H1 (cell line): ENCODE results near the gene NUDT9. TPM values are rescaled to one million over a fixed set of nuclear protein-coding genes. Genes with fewer than 3 reads are reported as not detected.

Experiments
- CTCF ChIP-seq, 3 experiments: IDR thresholded peaks; 1 replicate in 2 of 3; 2 replicates in 1 of 3; pipeline versions ENCODE4 v1.5.1 to v1.6.1; 2011; ENCODE audit warnings: low read length in 3 of 3, mild to moderate bottlenecking in 3 of 3, inconsistent platforms in 2 of 3, low read depth in 1 of 3, moderate library complexity in 1 of 3; ENCODE audit not compliant: insufficient read depth in 1 of 3; ENCODE audit errors: control extremely low read depth in 1 of 3
- HDAC6 ChIP-seq: IDR thresholded peaks from one replicate; pipeline ENCODE4 v1.7.1; 2012; ENCODE audit warnings: low read depth, mild to moderate bottlenecking, inconsistent platforms, low read length, moderate library complexity
- MAX ChIP-seq: IDR thresholded peaks from 2 replicates; pipeline ENCODE4 v1.6.1; 2012; ENCODE audit warnings: inconsistent platforms
- polyA plus RNA-seq, 7 experiments: library from polyadenylated mRNA; depleted of rRNA in 3 of 7; stranded (reverse) in 5 of 7; unstranded in 2 of 7; fragments of >200 nt in 5 of 7; fragments of 200-250 nt in 2 of 7; gene quantifications; 1 replicate in 5 of 7; 2 replicates in 1 of 7; 4 replicates in 1 of 7; pipeline versions ENCODE4 v1.2.1 to v1.2.3, GENCODE V29; 2011 to 2013; ENCODE audit warnings: missing spikeins in 2 of 7, mixed read lengths in 2 of 7
- small RNA-seq: library from polyadenylated mRNA; stranded (forward); fragments of <200 nt; extraction: miRNeasy Mini kit (QIAGEN cat#:217004); gene quantifications from one replicate; pipeline ENCODE3, GENCODE V24; 2013; ENCODE audit not compliant: insufficient read depth
- total RNA-seq: library from RNA; stranded (reverse); fragmentation: NEBNext Ultra II Directional; extraction: Animal tissue kit (Norgen Biotek cat#: 25700); gene quantifications from 2 replicates; pipeline ENCODE4 v1.2.1, GENCODE V29; 2021

NUDT9 gene
- total and polyA plus RNA-seq, 2 of the 8 experiments (the other 6 are each of a cell fraction or from before 2014, with no cell fraction given) = 13.2 to 27.6 TPM

GRCh38 chr4:87506974-87507701, 84.8 kb downstream of the NUDT9 start (continued):
- TF ChIP-seq CTCF (IDR thresholded peaks at IDR 0.05; ENCODE audit: control extremely low read depth in 1 of 3, insufficient read depth in 1 of 3, low read depth in 1 of 3, low read length in 3 of 3) (no peak), HDAC6 (no peak), MAX (no peak)

Small RNAs within 50 kb of the gene (small RNA-seq; reads per million reads assigned to genes)
- not detected for gene RN7SL681P

Other genes with a start within 250 kb of the NUDT9 start
- gene KLHL8, start 202.0 kb upstream of the NUDT9 start, total RNA-seq = 6.9 and 8.1 TPM in 2 replicates
- gene KLHL8, start 202.0 kb upstream of the NUDT9 start, polyA plus RNA-seq (2011; rRNA removed) = 0.58 and 0.94 TPM in 2 replicates
- 0.13 TPM in 1 of 2 replicates, not detected in the other for gene HSD17B13, start 99.7 kb upstream of the NUDT9 start, total RNA-seq
- 0.05 and 0.09 TPM in 2 replicates for gene HSD17B13, start 99.7 kb upstream of the NUDT9 start, polyA plus RNA-seq (2011; rRNA removed)
- gene HSD17B11, start 31.4 kb upstream of the NUDT9 start, total RNA-seq = 9.0 and 10.2 TPM in 2 replicates
- gene HSD17B11, start 31.4 kb upstream of the NUDT9 start, polyA plus RNA-seq (2011; rRNA removed) = 2.2 and 6.0 TPM in 2 replicates
- gene SPARCL1, start 106.8 kb downstream of the NUDT9 start, total RNA-seq = 0.48 and 0.78 TPM in 2 replicates
- gene SPARCL1, start 106.8 kb downstream of the NUDT9 start, polyA plus RNA-seq (2011; rRNA removed) = 0.36 and 0.51 TPM in 2 replicates
- not detected in 2 replicates for gene DSPP, start 186.0 kb downstream of the NUDT9 start, total RNA-seq
- not detected in 2 replicates for gene DSPP, start 186.0 kb downstream of the NUDT9 start, polyA plus RNA-seq (2011; rRNA removed)
- 0.17 TPM in 1 of 2 replicates, not detected in the other for gene DMP1, start 227.7 kb downstream of the NUDT9 start, total RNA-seq
- gene DMP1, start 227.7 kb downstream of the NUDT9 start, polyA plus RNA-seq (2011; rRNA removed) = 0.05 TPM in 1 of 2 replicates, not detected in the other